OCI-LY1 (cell line): Measurements from ENCODE around the gene TSEN15.

Source experiments
- H2AFZ ChIP-seq: fragments of 200-600 bp; sonication (generic), shearing (Covaris generic); 2 replicates; pipeline ENCODE4 v1.6.0; 2014; ENCODE audit warnings: antibody characterized with exemption, mild to moderate bottlenecking, low read length
- H3F3A ChIP-seq: fragments of 200-600 bp; sonication (generic), shearing (Covaris generic); 2 replicates; pipeline ENCODE4 v1.6.0; 2014; ENCODE audit warnings: mild to moderate bottlenecking, antibody characterized with exemption, low read length, moderate library complexity; ENCODE audit not compliant: insufficient read depth
- H3K27ac ChIP-seq: fragments of 200-600 bp; sonication (generic); 2 replicates; pipeline ENCODE4 v1.5.1; 2014; ENCODE audit warnings: low read length, mixed run types, mild to moderate bottlenecking, low read depth; ENCODE audit not compliant: poor library complexity, severe bottlenecking
- H3K27me3 ChIP-seq: fragments of 200-600 bp; sonication (generic); 2 replicates; pipeline ENCODE4 v1.6.0; 2014; ENCODE audit warnings: antibody characterized with exemption, mild to moderate bottlenecking, low read length, moderate library complexity; ENCODE audit not compliant: insufficient read depth
- H3K36me3 ChIP-seq: fragments of 200-600 bp; sonication (generic); 2 replicates; pipeline ENCODE4 v1.6.1; 2014; ENCODE audit warnings: mild to moderate bottlenecking, antibody characterized with exemption, low read length, moderate library complexity, mixed read lengths; ENCODE audit not compliant: insufficient read depth
- H3K4me1 ChIP-seq: fragments of 200-600 bp; sonication (generic); 2 replicates; pipeline ENCODE4 v1.5.1; 2014; ENCODE audit warnings: mild to moderate bottlenecking, low read length, moderate library complexity; ENCODE audit not compliant: insufficient read depth, severe bottlenecking
- H3K4me2 ChIP-seq: fragments of 200-600 bp; sonication (generic), shearing (Covaris generic); 2 replicates; pipeline ENCODE4 v1.6.1; 2014; ENCODE audit warnings: low read length
- H3K4me3 ChIP-seq: fragments of 200-600 bp; sonication (generic); 2 replicates; pipeline ENCODE4 v1.5.1; 2014; ENCODE audit warnings: low read length, low read depth, mild to moderate bottlenecking, mixed read lengths; ENCODE audit not compliant: poor library complexity, severe bottlenecking
- H3K79me2 ChIP-seq: fragments of 200-600 bp; shearing (Covaris generic); 2 replicates; pipeline ENCODE4 v1.6.1; 2016; ENCODE audit warnings: mixed run types, low read length, mixed read lengths; ENCODE audit not compliant: insufficient read depth
- H3K9ac ChIP-seq: fragments of 200-600 bp; sonication (generic), shearing (Covaris generic); 2 replicates; pipeline ENCODE4 v1.6.1; 2014; ENCODE audit warnings: mild to moderate bottlenecking, low read length, mixed read lengths
- H3K9me2 ChIP-seq: fragments of 200-600 bp; sonication (generic), shearing (Covaris generic); 2 replicates; pipeline ENCODE4 v1.6.1; 2014; ENCODE audit warnings: low read depth, mild to moderate bottlenecking, low read length, mixed read lengths
- H3K9me3 ChIP-seq: fragments of 200-600 bp; shearing (Covaris generic); 2 replicates; pipeline ENCODE4 v1.6.1; 2014; ENCODE audit warnings: low read length, mixed read lengths
- H4K20me1 ChIP-seq: fragments of 200-600 bp; sonication (generic), shearing (Covaris generic); 2 replicates; pipeline ENCODE4 v1.6.0; 2016; ENCODE audit warnings: mild to moderate bottlenecking, low read length; ENCODE audit not compliant: insufficient read depth
- CTCF ChIP-seq: fragments of 200-600 bp; sonication (generic), shearing (Covaris generic); IDR thresholded peaks from 2 replicates; pipeline ENCODE4 v1.5.1; 2017; ENCODE audit warnings: mild to moderate bottlenecking, antibody characterized with exemption, low read length, moderate library complexity, mixed read lengths
- EZH2 ChIP-seq: fragments of 200-600 bp; sonication (generic), shearing (Covaris generic); IDR thresholded peaks from 2 replicates; pipeline ENCODE4 v1.8.0; 2017; ENCODE audit warnings: borderline replicate concordance, mixed run types, mild to moderate bottlenecking, antibody characterized with exemption, low read length, moderate library complexity, mixed read lengths

The TSEN15 gene

GRCh38 chr1:184051485-184052193 is at the start of gene TSEN15:
TSEN15 (plus strand) TSS chr1:184051730; CDS start chr1:184051756, 26 bp downstream.
- H3K4me1 ChIP-seq = peaks cover 26% of the 10 kb centered on the region
- no peaks in the 10 kb centered on the region for H3F3A ChIP-seq
- H3K27ac ChIP-seq = peak within 1 kb of the TSS; percentile 70
- H3K79me2 ChIP-seq = no peaks in the 10 kb centered on the region
- peaks cover 15% of the 10 kb centered on the region for H3K36me3 ChIP-seq
- H3K4me3 ChIP-seq = peak within 1 kb of the TSS; percentile 89
- H4K20me1 ChIP-seq = no peaks in the 10 kb centered on the region
- peak within 1 kb of the TSS; percentile 87 for H3K4me2 ChIP-seq
- no peak for TF ChIP-seq EZH2
- no peak for TF ChIP-seq CTCF
- H3K9ac ChIP-seq = peak within 1 kb of the TSS; percentile 88
- no peaks in the 10 kb centered on the region for H3K9me3 ChIP-seq
- no peaks in the 10 kb centered on the region for H3K9me2 ChIP-seq
- H2AFZ ChIP-seq = peak within 1 kb of the TSS; percentile 90
- no peaks in the 10 kb centered on the region for H3K27me3 ChIP-seq

DNA sequence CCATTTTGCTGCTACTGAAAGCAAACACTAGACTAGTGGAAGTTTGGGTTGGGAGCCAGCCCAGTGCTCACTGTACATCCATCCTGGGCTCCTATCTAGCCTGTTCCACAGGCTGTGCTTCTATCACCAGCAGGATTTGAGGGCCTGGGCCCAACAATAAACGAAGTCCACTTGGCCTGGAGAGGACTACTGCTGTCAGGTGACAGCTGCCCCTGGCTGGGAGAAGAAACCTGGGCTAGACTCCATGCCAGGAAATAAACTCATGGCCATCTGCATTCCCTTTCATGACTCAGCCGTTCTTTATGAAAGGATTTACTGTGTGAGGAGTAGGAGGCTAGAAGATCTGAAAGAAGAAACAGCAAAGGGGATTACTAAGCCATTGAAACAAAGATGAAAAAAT is 49.5 kb upstream of the TSEN15 start:
- H3K27me3 ChIP-seq = no peaks in the 10 kb centered on the region
- no peaks in the 10 kb centered on the region for H3K9me2 ChIP-seq
- no peak overlapping the region for H3K4me3 ChIP-seq
- H2AFZ ChIP-seq = no peak overlapping the region
- no peaks in the 10 kb centered on the region for H3K79me2 ChIP-seq
- H3K9me3 ChIP-seq = no peaks in the 10 kb centered on the region
- H3K4me1 ChIP-seq = no peaks in the 10 kb centered on the region
- no peaks in the 10 kb centered on the region for H4K20me1 ChIP-seq
- no peak overlapping the region for H3K27ac ChIP-seq
- no peaks in the 10 kb centered on the region for H3K36me3 ChIP-seq
- TF ChIP-seq CTCF (no peak), EZH2 (no peak)
- H3K9ac ChIP-seq = no peak overlapping the region
- H3K4me2 ChIP-seq = no peak overlapping the region
- no peaks in the 10 kb centered on the region for H3F3A ChIP-seq

GRCh38 chr1:184004935-184005334 is 46.6 kb upstream of the TSEN15 start:
- Histone ChIP-seq H3F3A (no peaks in the 10 kb centered on the region), H3K4me2 (no peak overlapping the region), H3K9me2 (no peaks in the 10 kb centered on the region), H4K20me1 (no peaks in the 10 kb centered on the region), H3K9me3 (no peaks in the 10 kb centered on the region), H3K79me2 (no peaks in the 10 kb centered on the region), H3K9ac (no peak overlapping the region), H3K27ac (no peak overlapping the region), H3K27me3 (no peaks in the 10 kb centered on the region), H3K4me1 (no peaks in the 10 kb centered on the region), H2AFZ (no peak overlapping the region), H3K36me3 (no peaks in the 10 kb centered on the region), H3K4me3 (no peak overlapping the region)
- TF ChIP-seq EZH2 (no peak), CTCF (no peak)
